ENCODE measurements around the gene PDCD7. TPM values are rescaled to one million over a fixed set of nuclear protein-coding genes. Genes with fewer than 3 reads are reported as not detected.
"Not testable (repeated sequence)": the region's sequence is repeated elsewhere in the genome, so short reads cannot be mapped to it uniquely, and the experiment has no call there.

Gene PDCD7
- total and polyA plus RNA-seq, 2 of the 13 experiments (the other 11 are each of a cell fraction or from before 2014, with no cell fraction given) = 10.1 to 14.7 TPM

GRCh38 chr15:65100442-65100841 is 33.2 kb downstream of the PDCD7 start (continued):
- no peak for TF ChIP-seq MATR3 (CRISPR knock-in tag; IDR thresholded peaks at IDR 0.05)
- TF ChIP-seq KDM2A (CRISPR knock-in tag; IDR thresholded peaks at IDR 0.05; ENCODE audit: borderline replicate concordance, low read depth) = no peak
- no peak for TF ChIP-seq RBFOX2 (IDR thresholded peaks at IDR 0.05; ENCODE audit: low read depth, low read length)
- no peak for TF ChIP-seq MYPOP (CRISPR knock-in tag; IDR thresholded peaks at IDR 0.05)
- TF ChIP-seq LRRFIP1 (CRISPR knock-in tag; conservative IDR thresholded peaks at IDR 0.05) = no peak
- no peak for TF ChIP-seq ZNF414 (CRISPR knock-in tag; IDR thresholded peaks at IDR 0.05)
- TF ChIP-seq ERF (CRISPR knock-in tag; IDR thresholded peaks at IDR 0.05) = no peak
- no peak for TF ChIP-seq TERF1 (CRISPR knock-in tag; IDR thresholded peaks at IDR 0.05)
- TF ChIP-seq MIER2 (CRISPR knock-in tag; IDR thresholded peaks at IDR 0.05) = no peak

GRCh38 chr15:65099801-65100200 is 33.8 kb downstream of the PDCD7 start:
- CTCF ChIA-PET (ENCODE audit: low intra/inter-chr PET ratio, low total read pairs) = interaction anchor here (3.4 kb wide), 1 partner anchor 67 kb away, joined by 56 read pairs; no protein-coding TSS in a partner anchor
- H3K79me2 ChIP-seq (ENCODE audit: insufficient read depth, low read length); H3K27ac ChIP-seq (ENCODE audit: extremely low read length, insufficient read depth, low read length); H2AFZ ChIP-seq (ENCODE audit: low read length); in situ Hi-C loops (cut with HindIII; ENCODE audit: extremely low pct_ligation_motif_present, low pct_unique_long_range_greater_than_20kb); H4K20me1 ChIP-seq (ENCODE audit: insufficient read depth, low read length); H3K4me2 ChIP-seq (ENCODE audit: low read depth, low read length); ATAC-seq; intact Hi-C loops (cut with micrococcal nuclease; ENCODE audit: unreplicated experiment); H3K27me3 ChIP-seq (ENCODE audit: control insufficient read depth in 1 of 2, insufficient read depth in 2 of 2, low read length in 2 of 2); H3K4me3 ChIP-seq (replicated peaks in 1 of 3; ENCODE audit: insufficient read depth in 1 of 3, low read depth in 2 of 3, low read length in 3 of 3); DNase-seq (ENCODE audit: low spot score); POLR2A ChIA-PET; FAIRE-seq; BruUV-seq (replicated peaks); H3K9ac ChIP-seq (ENCODE audit: insufficient read depth, low read depth, low read length); H3K9me3 ChIP-seq (ENCODE audit: low read length): not testable (repeated sequence)
- H3K4me1 ChIP-seq (ENCODE audit: insufficient read depth, low read length) = peaks cover 12% of the 10 kb centered on the region
- 96% methylated on average over 10 of the region's 10 CpGs for WGBS (ENCODE audit: low lambda C conversion rate)
- peaks cover 6 to 13% of the 10 kb centered on the region in 2 experiments; a peak in 4 of 5 replicates for H3K36me3 ChIP-seq (replicated peaks in 1 of 2; ENCODE audit: control insufficient read depth in 1 of 2, insufficient read depth in 2 of 2, low read length in 2 of 2)

All from HepG2 (cell line).